Astrocyte (in vitro differentiated cells and primary cell): ENCODE data around the gene RECQL5.

ENCODE experiments used
- EZH2 ChIP-seq: IDR thresholded peaks from 2 replicates; pipeline ENCODE4 v1.6.1; 2012; ENCODE audit warnings: mild to moderate bottlenecking, low read length, inconsistent platforms; ENCODE audit not compliant: insufficient read depth
- TF ChIP-seq, protein P1 (sequence below): IDR thresholded peaks from 2 replicates; pipeline ENCODE4 v1.5.1; 2011; ENCODE audit warnings: low read depth, mild to moderate bottlenecking, inconsistent platforms, low read length, moderate library complexity; ENCODE audit not compliant: insufficient read depth

DNA sequence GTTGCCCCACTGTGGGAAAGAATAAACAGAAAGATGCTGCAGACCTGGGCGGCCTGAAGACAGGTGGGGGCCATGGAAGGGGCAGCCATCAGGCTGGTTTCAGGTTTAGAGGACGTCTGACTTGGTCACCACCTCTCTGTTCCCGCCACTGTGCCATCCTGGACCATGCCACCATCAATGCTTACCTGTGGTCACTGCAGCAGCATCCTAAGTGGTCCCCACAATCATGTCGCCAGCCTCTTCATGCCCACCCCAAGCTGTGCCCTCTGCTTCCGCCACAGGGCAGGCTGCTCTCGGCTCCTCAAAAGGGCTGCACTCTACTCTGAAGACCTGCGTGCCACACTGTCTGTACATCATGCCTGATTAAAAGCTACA, 23.3 kb downstream of the RECQL5 start:
- TF ChIP-seq EZH2 = no peak
- TF ChIP-seq, protein P1, sequence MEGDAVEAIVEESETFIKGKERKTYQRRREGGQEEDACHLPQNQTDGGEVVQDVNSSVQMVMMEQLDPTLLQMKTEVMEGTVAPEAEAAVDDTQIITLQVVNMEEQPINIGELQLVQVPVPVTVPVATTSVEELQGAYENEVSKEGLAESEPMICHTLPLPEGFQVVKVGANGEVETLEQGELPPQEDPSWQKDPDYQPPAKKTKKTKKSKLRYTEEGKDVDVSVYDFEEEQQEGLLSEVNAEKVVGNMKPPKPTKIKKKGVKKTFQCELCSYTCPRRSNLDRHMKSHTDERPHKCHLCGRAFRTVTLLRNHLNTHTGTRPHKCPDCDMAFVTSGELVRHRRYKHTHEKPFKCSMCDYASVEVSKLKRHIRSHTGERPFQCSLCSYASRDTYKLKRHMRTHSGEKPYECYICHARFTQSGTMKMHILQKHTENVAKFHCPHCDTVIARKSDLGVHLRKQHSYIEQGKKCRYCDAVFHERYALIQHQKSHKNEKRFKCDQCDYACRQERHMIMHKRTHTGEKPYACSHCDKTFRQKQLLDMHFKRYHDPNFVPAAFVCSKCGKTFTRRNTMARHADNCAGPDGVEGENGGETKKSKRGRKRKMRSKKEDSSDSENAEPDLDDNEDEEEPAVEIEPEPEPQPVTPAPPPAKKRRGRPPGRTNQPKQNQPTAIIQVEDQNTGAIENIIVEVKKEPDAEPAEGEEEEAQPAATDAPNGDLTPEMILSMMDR = no peak
